Measurements from ENCODE around the gene KRTCAP2. TPM values are rescaled to one million over a fixed set of nuclear protein-coding genes. Genes with fewer than 3 reads are reported as not detected.
A peak's percentile ranks its signal among the peaks of the same experiment; 100 is the strongest.

The KRTCAP2 gene
- total and polyA plus RNA-seq, 10 of the 15 experiments (the other 5 are each of a cell fraction or from before 2014, with no cell fraction given) = 61.3 to 238 (median 141) TPM

DNA sequence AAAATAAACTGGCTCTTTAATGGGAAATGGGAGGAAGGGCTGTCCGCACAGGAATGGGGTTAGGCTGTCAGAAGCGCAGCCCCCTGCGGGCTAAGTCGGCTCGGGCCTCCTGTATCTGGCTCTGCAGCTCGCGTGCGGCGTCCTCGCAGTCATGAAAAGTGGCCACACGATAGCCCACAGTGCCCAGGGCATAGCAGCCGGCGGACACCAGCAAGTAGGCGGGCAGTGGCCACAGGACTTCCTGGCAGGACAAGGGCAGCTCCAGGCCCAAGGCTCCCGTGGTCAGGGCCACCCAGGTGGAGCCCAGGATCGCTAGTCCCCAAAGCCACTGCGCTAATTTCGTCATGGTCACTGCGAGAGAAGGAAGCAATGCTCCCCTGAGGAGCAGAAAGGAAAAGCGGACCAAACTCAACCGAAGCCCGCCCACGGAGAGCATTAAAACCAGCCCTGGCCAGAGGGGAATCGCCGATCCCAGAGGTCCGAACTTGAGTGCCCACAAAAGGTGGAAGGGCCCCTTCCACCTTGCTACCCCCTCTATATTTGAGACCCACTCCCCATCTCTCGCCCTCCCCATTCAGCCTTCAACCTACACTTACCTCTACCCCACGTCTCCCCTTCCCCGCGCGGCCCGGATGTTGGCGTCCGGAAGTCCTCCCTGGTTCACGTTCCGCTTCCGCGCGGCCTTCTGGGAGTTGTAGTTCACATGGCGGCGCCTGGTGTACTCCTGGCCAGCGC, 33.0 kb downstream of the KRTCAP2 start, which contains the start of gene DPM3:
DPM3 (minus strand) TSS at position 637 of the 735 bp plus-strand sequence; CDS start at position 346, 291 bp downstream.
- H3K4me1 ChIP-seq (ENCODE audit: control insufficient read depth, insufficient read depth, low read length) = peaks cover 13% of the 10 kb centered on the region
- H3K4me2 ChIP-seq (ENCODE audit: control insufficient read depth, insufficient read depth) = peak within 1 kb of the TSS; percentile 88
- POLR2A ChIA-PET = interaction anchor here (1.6 kb wide), 1 partner anchor 55 kb away, joined by 4 read pairs; no protein-coding TSS in a partner anchor
- H2AFZ ChIP-seq (ENCODE audit: control insufficient read depth, low read depth, low read length) = peak within 1 kb of the TSS; percentile 94
- SMC1A ChIA-PET (ENCODE audit: uncharacterized antibody, unreplicated experiment) = no interaction called here
- FAIRE-seq (peak; percentile 7), DNase-seq (ENCODE audit: low read depth, low spot score) (no peak), ATAC-seq (peak; percentile 80)
- WGBS (ENCODE audit: insufficient coverage, insufficient replicate concordance, low lambda C conversion rate, missing lambda C conversion rate) = under 1% methylated on average over 42 of the region's 42 CpGs
- peak within 1 kb of the TSS; percentile 81 for H3K27ac ChIP-seq (ENCODE audit: control insufficient read depth, insufficient read depth)
- H3K36me3 ChIP-seq (ENCODE audit: control insufficient read depth in 2 of 2, insufficient read depth in 2 of 2, low read length in 1 of 2) = peaks cover 0 to 3% of the 10 kb centered on the region in 2 experiments; a peak in 2 of 4 replicates
- CTCF ChIA-PET = interaction anchor here (1.0 kb wide), 1 partner anchor 54 kb away, joined by 3 read pairs; no protein-coding TSS in a partner anchor
- in situ Hi-C loops (cut with MboI) = no loop called here
- H3K9ac ChIP-seq (ENCODE audit: control insufficient read depth, insufficient read depth, low read length) = peak within 1 kb of the TSS; percentile 89
- no peaks in the 10 kb centered on the region for H3K27me3 ChIP-seq (replicated peaks in 1 of 2; ENCODE audit: control insufficient read depth in 2 of 2, insufficient read depth in 2 of 2, low read length in 1 of 2)
- intact Hi-C loops (cut with micrococcal nuclease; ENCODE audit: unreplicated experiment) = loop anchor here (5.0 kb wide), 1 partner anchor 32 kb away; the partner anchor contains the start of genes KRTCAP2 and TRIM46
- RAD21 ChIA-PET (ENCODE audit: unreplicated experiment) = no interaction called here
- BruUV-seq (replicated peaks) = TSS peak; percentile 92
- no peaks in the 10 kb centered on the region for H4K20me1 ChIP-seq (ENCODE audit: control insufficient read depth, insufficient read depth)
- peaks cover 30% of the 10 kb centered on the region for H3K79me2 ChIP-seq (ENCODE audit: control insufficient read depth, insufficient read depth, low read length)
- peak within 1 kb of the TSS; percentile 81 for H3K4me3 ChIP-seq
- H3K9me3 ChIP-seq (replicated peaks; ENCODE audit: control insufficient read depth, insufficient read depth, low read length) = no peaks in the 10 kb centered on the region
- peak; percentile 76 for TF ChIP-seq POLR2A (IDR thresholded peaks at IDR 0.05; ENCODE audit: low read depth, low read length)
- peak; percentile 93 for TF ChIP-seq IKZF1 (conservative IDR thresholded peaks at IDR 0.05)
- peak; percentile 87 for TF ChIP-seq NR2C1 (IDR thresholded peaks at IDR 0.05)
- no peak for TF ChIP-seq NR2C2 (IDR thresholded peaks at IDR 0.05; ENCODE audit: borderline replicate concordance, control insufficient read depth, insufficient read length, low read depth)
- TF ChIP-seq PAX5 (IDR thresholded peaks at IDR 0.05; ENCODE audit: borderline replicate concordance, low read depth, low read length) = 0 out of 2 replicates have a peak, but pooled peaks have one; percentile 9
- TF ChIP-seq SRF (IDR thresholded peaks at IDR 0.05; ENCODE audit: low read depth in 2 of 2, low read length in 2 of 2) = peak in 1 of 2 experiments; percentile 80; a peak in 2 of 4 replicates
- TF ChIP-seq, protein P1, sequence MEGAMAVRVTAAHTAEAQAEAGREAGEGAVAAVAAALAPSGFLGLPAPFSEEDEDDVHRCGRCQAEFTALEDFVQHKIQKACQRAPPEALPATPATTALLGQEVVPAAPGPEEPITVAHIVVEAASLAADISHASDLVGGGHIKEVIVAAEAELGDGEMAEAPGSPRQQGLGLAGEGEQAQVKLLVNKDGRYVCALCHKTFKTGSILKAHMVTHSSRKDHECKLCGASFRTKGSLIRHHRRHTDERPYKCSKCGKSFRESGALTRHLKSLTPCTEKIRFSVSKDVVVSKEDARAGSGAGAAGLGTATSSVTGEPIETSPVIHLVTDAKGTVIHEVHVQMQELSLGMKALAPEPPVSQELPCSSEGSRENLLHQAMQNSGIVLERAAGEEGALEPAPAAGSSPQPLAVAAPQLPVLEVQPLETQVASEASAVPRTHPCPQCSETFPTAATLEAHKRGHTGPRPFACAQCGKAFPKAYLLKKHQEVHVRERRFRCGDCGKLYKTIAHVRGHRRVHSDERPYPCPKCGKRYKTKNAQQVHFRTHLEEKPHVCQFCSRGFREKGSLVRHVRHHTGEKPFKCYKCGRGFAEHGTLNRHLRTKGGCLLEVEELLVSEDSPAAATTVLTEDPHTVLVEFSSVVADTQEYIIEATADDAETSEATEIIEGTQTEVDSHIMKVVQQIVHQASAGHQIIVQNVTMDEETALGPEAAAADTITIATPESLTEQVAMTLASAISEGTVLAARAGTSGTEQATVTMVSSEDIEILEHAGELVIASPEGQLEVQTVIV (IDR thresholded peaks at IDR 0.05; ENCODE audit: borderline replicate concordance, partially characterized antibody) = peak; percentile 24
- peak; percentile 69; the same call in 1 of the 2 replicates for TF ChIP-seq POLR2AphosphoS5 (IDR thresholded peaks at IDR 0.05; ENCODE audit: low read length)
- TF ChIP-seq JUND (IDR thresholded peaks at IDR 0.05; ENCODE audit: low read depth, low read length) = no peak
- TF ChIP-seq, protein P2, sequence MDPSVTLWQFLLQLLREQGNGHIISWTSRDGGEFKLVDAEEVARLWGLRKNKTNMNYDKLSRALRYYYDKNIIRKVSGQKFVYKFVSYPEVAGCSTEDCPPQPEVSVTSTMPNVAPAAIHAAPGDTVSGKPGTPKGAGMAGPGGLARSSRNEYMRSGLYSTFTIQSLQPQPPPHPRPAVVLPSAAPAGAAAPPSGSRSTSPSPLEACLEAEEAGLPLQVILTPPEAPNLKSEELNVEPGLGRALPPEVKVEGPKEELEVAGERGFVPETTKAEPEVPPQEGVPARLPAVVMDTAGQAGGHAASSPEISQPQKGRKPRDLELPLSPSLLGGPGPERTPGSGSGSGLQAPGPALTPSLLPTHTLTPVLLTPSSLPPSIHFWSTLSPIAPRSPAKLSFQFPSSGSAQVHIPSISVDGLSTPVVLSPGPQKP (IDR thresholded peaks at IDR 0.05; ENCODE audit: low read depth, low read length) = peak; percentile 69; the same call in 1 of the 2 replicates
- TF ChIP-seq POU2F2 (IDR thresholded peaks at IDR 0.05; ENCODE audit: borderline replicate concordance, low read depth, low read length) = peak; percentile 48; the same call in 1 of the 3 replicates
- TF ChIP-seq PML (IDR thresholded peaks at IDR 0.05; ENCODE audit: low read length) = peak; percentile 70; the same call in 1 of the 2 replicates
- TF ChIP-seq BHLHE40 (IDR thresholded peaks at IDR 0.05; ENCODE audit: borderline replicate concordance in 1 of 2, low read depth in 2 of 2, low read length in 1 of 2) = peak; percentile 56 to 68; a peak in 2 of 4 replicates
- TF ChIP-seq CHD2 (IDR thresholded peaks at IDR 0.05; ENCODE audit: borderline replicate concordance, low read depth, low read length) = peak; percentile 61; the same call in 1 of the 2 replicates
- TF ChIP-seq NRF1 (conservative IDR thresholded peaks at IDR 0.05; ENCODE audit: low read depth, low read length) = no peak
- TF ChIP-seq STAT3 (IDR thresholded peaks at IDR 0.05; ENCODE audit: low read depth, low read length) = no peak
- TF ChIP-seq KDM1A (IDR thresholded peaks at IDR 0.05; ENCODE audit: borderline replicate concordance) = no peak

All from GM12878 (cell line).